GM12892 (cell line): ENCODE data around the gene RBM28.

Experiments used
- POLR2A ChIP-seq: IDR thresholded peaks from 2 replicates; pipeline ENCODE4 v1.6.1; 2011; ENCODE audit warnings: low read depth, low read length, control low read depth
- POLR2AphosphoS5 ChIP-seq: IDR thresholded peaks from 2 replicates; pipeline ENCODE4 v1.6.1; 2011; ENCODE audit warnings: low read depth, low read length, control low read depth
- TAF1 ChIP-seq: IDR thresholded peaks from 2 replicates; pipeline ENCODE4 v1.6.1; 2011; ENCODE audit warnings: low read depth, mild to moderate bottlenecking, control low read depth, low read length, borderline replicate concordance

DNA sequence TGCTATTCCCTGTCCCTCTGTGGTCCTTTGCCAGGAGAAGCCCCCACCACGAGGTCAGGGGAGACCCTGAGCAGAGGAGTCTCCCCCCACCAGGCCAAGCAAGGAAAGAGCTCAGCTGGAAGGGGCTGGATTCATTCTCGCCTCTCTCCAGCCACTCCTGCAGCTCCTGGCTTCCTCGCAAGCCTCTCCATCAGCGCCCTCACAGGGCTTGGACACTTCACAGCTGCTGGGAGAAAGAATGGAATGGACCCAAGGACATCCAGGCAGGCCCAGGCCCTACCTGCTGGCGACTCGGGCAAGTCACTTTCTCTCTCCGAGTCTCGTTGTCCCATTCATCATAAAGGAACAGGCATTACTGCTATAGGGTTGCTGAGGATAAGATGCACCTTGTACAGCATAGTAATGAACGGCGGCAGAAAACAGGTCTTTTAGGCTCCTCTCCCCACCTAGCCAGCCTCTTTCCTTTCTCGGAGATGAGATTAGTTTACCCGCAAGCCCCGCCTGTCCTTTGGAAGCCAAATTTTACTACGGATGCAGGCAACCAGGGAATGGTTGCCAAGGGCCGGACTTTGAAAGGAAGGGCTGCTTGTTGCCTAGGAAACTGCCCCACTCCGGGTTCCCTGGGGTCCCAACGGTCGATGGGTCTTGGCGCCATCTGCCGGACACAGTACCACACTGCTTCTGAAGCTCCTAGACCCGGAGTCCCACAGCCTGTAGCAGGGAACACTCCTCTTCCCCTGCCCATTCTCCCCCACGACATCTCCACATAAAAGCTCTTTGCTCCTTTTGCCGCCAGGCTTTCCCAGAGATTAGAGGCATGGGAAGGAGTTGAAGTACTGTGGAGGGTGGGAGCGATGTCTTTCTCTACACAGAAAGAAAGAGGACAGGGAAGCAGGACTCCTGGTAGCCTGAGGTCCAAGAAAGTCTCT, 43.8 kb upstream of the RBM28 start:
- TF ChIP-seq POLR2AphosphoS5 (no peak), POLR2A (no peak), TAF1 (no peak)
